Stimulated activated CD8-positive, alpha-beta memory T cell treated with anti-CD3 and anti-CD28 coated beads, Interleukin-15, amount 100 ng/mL, for 24 hours (primary cell): Measurements from ENCODE around the gene TMEM131.
"Not testable (repeated sequence)": the region's sequence is repeated elsewhere in the genome, so short reads cannot be mapped to it uniquely, and the experiment has no call there.

Experiments
- DNase-seq: peaks from one replicate; pipeline ENCODE4 v3.0.0-alpha.2; 2020; ENCODE audit warnings: low read depth

TMEM131 gene

GRCh38 chr2:97995734-97996624 is at the start of gene TMEM131:
TMEM131 (minus strand) TSS chr2:97995948; CDS start chr2:97995662, 286 bp downstream.
- peak; percentile 97 for DNase-seq

- not testable (repeated sequence) for DNase-seq
Measured at GRCh38 chr2:98044730-98045129, 49.0 kb upstream of the TMEM131 start.

GRCh38 chr2:98043101-98043500 is 47.4 kb upstream of the TMEM131 start:
- DNase-seq = no peak

- DNase-seq = no peak
Measured at GRCh38 chr2:98040331-98040939, 44.7 kb upstream of the TMEM131 start.

- no peak for DNase-seq
Measured at GRCh38 chr2:98039085-98039756, 43.5 kb upstream of the TMEM131 start.

GRCh38 chr2:98037666-98038336 is 42.1 kb upstream of the TMEM131 start:
- DNase-seq = no peak

- no peak for DNase-seq
Measured at GRCh38 chr2:98037206-98037605, 41.5 kb upstream of the TMEM131 start.

GRCh38 chr2:98036349-98037000 is 40.7 kb upstream of the TMEM131 start:
- DNase-seq = no peak

GRCh38 chr2:98034745-98035144 is 39.0 kb upstream of the TMEM131 start:
- DNase-seq = no peak

- no peak for DNase-seq
Measured at GRCh38 chr2:98032086-98032485, 36.3 kb upstream of the TMEM131 start.

- no peak for DNase-seq
Measured at GRCh38 chr2:98029718-98030222, 34.0 kb upstream of the TMEM131 start.

- DNase-seq = no peak
Measured at GRCh38 chr2:98028931-98029717, 33.4 kb upstream of the TMEM131 start.

GRCh38 chr2:98028101-98028561 is 32.4 kb upstream of the TMEM131 start:
- DNase-seq = no peak

- no peak for DNase-seq
Measured at GRCh38 chr2:98027538-98027937, 31.8 kb upstream of the TMEM131 start.

GRCh38 chr2:98026927-98027522 is 31.3 kb upstream of the TMEM131 start:
- no peak for DNase-seq

GRCh38 chr2:98026292-98026691 is 30.5 kb upstream of the TMEM131 start:
- DNase-seq = no peak

GRCh38 chr2:98025481-98026037 is 29.8 kb upstream of the TMEM131 start:
- no peak for DNase-seq

GRCh38 chr2:98022067-98022466 is 26.3 kb upstream of the TMEM131 start:
- DNase-seq = not testable (repeated sequence)

- DNase-seq = no peak
Measured at GRCh38 chr2:98020992-98021713, 25.4 kb upstream of the TMEM131 start.
